Trophoblast cell (in vitro differentiated cells and primary cell): ENCODE results near the gene C1QL2.

Experiments
- DNase-seq, 2 donors: peaks; one replicate each; pipeline ENCODE4 v3.0.0-alpha.2; 2016
- H2AFZ ChIP-seq: 2 replicates; pipeline ENCODE4 v1.6.1; 2013; ENCODE audit warnings: low read length, moderate library complexity, mild to moderate bottlenecking; ENCODE audit not compliant: insufficient read depth, poor library complexity
- H2AK5ac ChIP-seq: 2 replicates; pipeline ENCODE4 v1.6.1; 2013; ENCODE audit warnings: mild to moderate bottlenecking, low read length
- H2BK120ac ChIP-seq: 2 replicates; pipeline ENCODE4 v1.6.1; 2013; ENCODE audit warnings: low read length, mild to moderate bottlenecking, moderate library complexity; ENCODE audit not compliant: insufficient read depth, poor library complexity
- H2BK12ac ChIP-seq: 2 replicates; pipeline ENCODE4 v1.6.1; 2013; ENCODE audit warnings: mild to moderate bottlenecking, low read length, moderate library complexity
- H2BK5ac ChIP-seq: 2 replicates; pipeline ENCODE4 v1.6.1; 2013; ENCODE audit warnings: low read length, low read depth, moderate library complexity, mild to moderate bottlenecking; ENCODE audit not compliant: poor library complexity
- H3K14ac ChIP-seq: 2 replicates; pipeline ENCODE4 v1.6.1; 2013; ENCODE audit warnings: mild to moderate bottlenecking, low read length
- H3K18ac ChIP-seq: 2 replicates; pipeline ENCODE4 v1.6.1; 2013; ENCODE audit warnings: mild to moderate bottlenecking, low read length
- H3K23ac ChIP-seq: 2 replicates; pipeline ENCODE4 v1.6.1; 2013; ENCODE audit warnings: low read length
- H3K27ac ChIP-seq: 2 replicates; pipeline ENCODE4 v1.5.1; 2013; ENCODE audit warnings: low read depth, mild to moderate bottlenecking, inconsistent platforms, low read length, moderate library complexity
- H3K27me3 ChIP-seq: 2 replicates; pipeline ENCODE4 v1.6.1; 2013; ENCODE audit warnings: inconsistent platforms, mild to moderate bottlenecking, low read length, moderate library complexity; ENCODE audit not compliant: insufficient read depth
- H3K36me3 ChIP-seq, 2 experiments: 1 replicate in 1 of 2; 2 replicates in 1 of 2; pipeline ENCODE4 v1.6.1; 2013; ENCODE audit warnings: low read length in 2 of 2, mild to moderate bottlenecking in 2 of 2, moderate library complexity in 1 of 2; ENCODE audit not compliant: insufficient read depth in 2 of 2, control insufficient read depth in 1 of 2
- H3K4ac ChIP-seq: 2 replicates; pipeline ENCODE4 v1.6.1; 2013; ENCODE audit warnings: low read depth, mild to moderate bottlenecking, low read length, moderate library complexity
- H3K4me1 ChIP-seq, 2 experiments: 1 replicate in 1 of 2; 2 replicates in 1 of 2; pipeline ENCODE4 v1.6.1; 2013; ENCODE audit warnings: low read length in 2 of 2, mild to moderate bottlenecking in 2 of 2, moderate library complexity in 1 of 2; ENCODE audit not compliant: insufficient read depth in 2 of 2, control insufficient read depth in 1 of 2
- H3K4me2 ChIP-seq: 2 replicates; pipeline ENCODE4 v1.6.1; 2013; ENCODE audit warnings: inconsistent platforms, mild to moderate bottlenecking, low read length, moderate library complexity
- H3K4me3 ChIP-seq: 2 replicates; pipeline ENCODE4 v1.5.1; 2013; ENCODE audit warnings: mild to moderate bottlenecking, low read depth, low read length, inconsistent platforms
- H3K79me1 ChIP-seq: one replicate; pipeline ENCODE4 v1.6.1; 2013; ENCODE audit warnings: low read length
- H3K79me2 ChIP-seq: 2 replicates; pipeline ENCODE4 v1.6.1; 2013; ENCODE audit warnings: low read length, mild to moderate bottlenecking; ENCODE audit not compliant: control insufficient read depth, insufficient read depth, poor library complexity
- H3K9ac ChIP-seq: 2 replicates; pipeline ENCODE4 v1.6.1; 2013; ENCODE audit warnings: mild to moderate bottlenecking, low read length
- H3K9me3 ChIP-seq: 2 replicates; pipeline ENCODE4 v1.6.1; 2013; ENCODE audit warnings: low read depth, mild to moderate bottlenecking, control low read depth, inconsistent platforms, low read length; ENCODE audit not compliant: insufficient read depth
- H4K12ac ChIP-seq: 2 replicates; pipeline ENCODE4 v1.6.1; 2013; ENCODE audit warnings: low read depth, mild to moderate bottlenecking, low read length, moderate library complexity
- H4K8ac ChIP-seq: 2 replicates; pipeline ENCODE4 v1.6.1; 2013; ENCODE audit warnings: low read depth, mild to moderate bottlenecking, low read length, moderate library complexity
- H4K91ac ChIP-seq: one replicate; pipeline ENCODE4 v1.6.1; 2013; ENCODE audit warnings: low read depth, mild to moderate bottlenecking, low read length, moderate library complexity
- WGBS: extraction: QIAGEN DNeasy Blood & Tissue Kit; methylation state at CpG from one replicate; pipeline ENCODE4 v1.1.7; 2013; ENCODE audit warnings: missing lambda C conversion rate; ENCODE audit not compliant: insufficient read length, insufficient coverage; ENCODE audit errors: extremely low coverage; 5-methylcytosine and 5-hydroxymethylcytosine counted together

Gene C1QL2

GRCh38 chr2:119181791-119182445 lies 23.4 kb upstream of the C1QL2 start:
- no peak overlapping the region for H2BK5ac ChIP-seq
- no peaks in the 10 kb centered on the region for H3K79me2 ChIP-seq
- H3K79me1 ChIP-seq = no peaks in the 10 kb centered on the region
- H3K36me3 ChIP-seq = no peaks in the 10 kb centered on the region
- no peak overlapping the region for H2AFZ ChIP-seq
- H4K91ac ChIP-seq = no peak overlapping the region
- H3K4me2 ChIP-seq = no peak overlapping the region
- H3K27me3 ChIP-seq = no peaks in the 10 kb centered on the region
- H4K8ac ChIP-seq = no peak overlapping the region
- no peak overlapping the region for H2AK5ac ChIP-seq
- H3K4me3 ChIP-seq = no peak overlapping the region
- no peak overlapping the region for H3K14ac ChIP-seq
- H3K23ac ChIP-seq = no peak overlapping the region
- peaks cover 4% of the 10 kb centered on the region for H3K9me3 ChIP-seq
- no peak overlapping the region for H3K4ac ChIP-seq
- H4K12ac ChIP-seq = no peak overlapping the region
- DNase-seq = no peak
- no CpG with 5 or more reads among the region's 13 CpGs for WGBS
- H3K4me1 ChIP-seq = no peaks in the 10 kb centered on the region
- H2BK12ac ChIP-seq = no peak overlapping the region
- no peak overlapping the region for H2BK120ac ChIP-seq
- no peak overlapping the region for H3K27ac ChIP-seq
- no peak overlapping the region for H3K18ac ChIP-seq
- H3K9ac ChIP-seq = no peak overlapping the region

- Histone ChIP-seq H2BK12ac (no peak overlapping the region), H3K27me3 (no peaks in the 10 kb centered on the region), H4K12ac (no peak overlapping the region), H3K27ac (no peak overlapping the region), H2AFZ (no peak overlapping the region), H3K18ac (no peak overlapping the region), H3K79me2 (no peaks in the 10 kb centered on the region), H2BK5ac (no peak overlapping the region), H3K4ac (no peak overlapping the region), H2AK5ac (no peak overlapping the region), H3K4me3 (no peak overlapping the region), H3K79me1 (no peaks in the 10 kb centered on the region), H3K36me3 (no peaks in the 10 kb centered on the region), H4K8ac (no peak overlapping the region), H4K91ac (no peak overlapping the region), H3K9me3 (peaks cover 4% of the 10 kb centered on the region), H3K4me2 (no peak overlapping the region), H3K23ac (no peak overlapping the region), H2BK120ac (no peak overlapping the region), H3K4me1 (no peaks in the 10 kb centered on the region), H3K9ac (no peak overlapping the region), H3K14ac (no peak overlapping the region)
- no peak for DNase-seq
- WGBS = no CpG with 5 or more reads among the region's 10 CpGs
Observed at GRCh38 chr2:119181391-119181790, 22.8 kb upstream of the C1QL2 start.

GRCh38 chr2:119180892-119181291 lies 22.3 kb upstream of the C1QL2 start:
- Histone ChIP-seq H3K9me3 (peaks cover 4% of the 10 kb centered on the region), H2BK5ac (no peak overlapping the region), H3K79me2 (no peaks in the 10 kb centered on the region), H3K18ac (no peak overlapping the region), H4K8ac (no peak overlapping the region), H3K14ac (no peak overlapping the region), H3K9ac (no peak overlapping the region), H2BK120ac (no peak overlapping the region), H3K4me3 (no peak overlapping the region), H4K91ac (no peak overlapping the region), H3K4ac (no peak overlapping the region), H3K27me3 (no peaks in the 10 kb centered on the region), H2AK5ac (no peak overlapping the region), H3K79me1 (no peaks in the 10 kb centered on the region), H2BK12ac (no peak overlapping the region), H3K4me1 (no peaks in the 10 kb centered on the region), H2AFZ (no peak overlapping the region), H3K27ac (no peak overlapping the region), H3K4me2 (no peak overlapping the region), H3K36me3 (no peaks in the 10 kb centered on the region), H4K12ac (no peak overlapping the region), H3K23ac (peak overlapping the region; percentile 40)
- no CpG with 5 or more reads among the region's 5 CpGs for WGBS
- no peak for DNase-seq

- DNase-seq = no peak
- H3K4me1 ChIP-seq = no peaks in the 10 kb centered on the region
- no peak overlapping the region for H4K12ac ChIP-seq
- no peak overlapping the region for H3K9ac ChIP-seq
- no peak overlapping the region for H3K18ac ChIP-seq
- H2AK5ac ChIP-seq = no peak overlapping the region
- H2BK12ac ChIP-seq = no peak overlapping the region
- H3K14ac ChIP-seq = no peak overlapping the region
- no peaks in the 10 kb centered on the region for H3K79me2 ChIP-seq
- peaks cover 4% of the 10 kb centered on the region for H3K9me3 ChIP-seq
- no peak overlapping the region for H2BK5ac ChIP-seq
- H3K4ac ChIP-seq = no peak overlapping the region
- H4K8ac ChIP-seq = no peak overlapping the region
- no peak overlapping the region for H3K4me2 ChIP-seq
- no peak overlapping the region for H3K4me3 ChIP-seq
- H4K91ac ChIP-seq = no peak overlapping the region
- no peaks in the 10 kb centered on the region for H3K36me3 ChIP-seq
- no peak overlapping the region for H3K27ac ChIP-seq
- no peaks in the 10 kb centered on the region for H3K27me3 ChIP-seq
- H2BK120ac ChIP-seq = no peak overlapping the region
- no peaks in the 10 kb centered on the region for H3K79me1 ChIP-seq
- no peak overlapping the region for H3K23ac ChIP-seq
- no CpG with 5 or more reads among the region's 7 CpGs for WGBS
- no peak overlapping the region for H2AFZ ChIP-seq
Observed at GRCh38 chr2:119179991-119180390, 21.4 kb upstream of the C1QL2 start.
